DND-41 (cell line): Measurements from ENCODE around the gene ADCY2.

Source experiments
- EZH2 ChIP-seq: IDR thresholded peaks from 3 replicates; pipeline ENCODE4 v1.6.1; 2012; ENCODE audit warnings: borderline replicate concordance, low read depth, mild to moderate bottlenecking, moderate library complexity, low read length, inconsistent platforms; ENCODE audit not compliant: severe bottlenecking
- TF ChIP-seq, protein P1 (sequence below): IDR thresholded peaks from 2 replicates; pipeline ENCODE4 v1.5.1; 2012; ENCODE audit warnings: borderline replicate concordance, low read length, moderate library complexity, mild to moderate bottlenecking; ENCODE audit not compliant: poor library complexity, severe bottlenecking; ENCODE audit errors: extremely low read depth

DNA sequence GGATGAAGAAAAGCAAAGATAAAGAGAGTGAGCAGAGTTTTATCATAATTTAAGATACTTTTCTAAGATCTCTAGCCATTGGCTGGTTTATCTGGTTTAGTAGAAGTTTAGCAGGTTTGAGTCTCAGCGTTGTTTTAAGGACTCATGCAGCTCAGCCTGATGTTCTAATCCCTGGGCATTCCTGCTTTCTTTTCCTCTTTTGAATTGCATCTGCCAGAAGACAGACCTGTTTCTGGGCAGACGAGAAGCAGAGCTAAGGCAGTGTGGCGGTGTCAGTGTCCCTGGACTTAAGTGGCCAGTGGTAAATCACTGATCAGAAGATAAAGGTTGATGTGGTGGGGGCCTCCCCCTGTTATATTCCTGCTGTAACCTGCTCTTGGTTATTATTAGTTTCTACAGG is 138.6 kb downstream of the ADCY2 start:
- TF ChIP-seq, protein P1, sequence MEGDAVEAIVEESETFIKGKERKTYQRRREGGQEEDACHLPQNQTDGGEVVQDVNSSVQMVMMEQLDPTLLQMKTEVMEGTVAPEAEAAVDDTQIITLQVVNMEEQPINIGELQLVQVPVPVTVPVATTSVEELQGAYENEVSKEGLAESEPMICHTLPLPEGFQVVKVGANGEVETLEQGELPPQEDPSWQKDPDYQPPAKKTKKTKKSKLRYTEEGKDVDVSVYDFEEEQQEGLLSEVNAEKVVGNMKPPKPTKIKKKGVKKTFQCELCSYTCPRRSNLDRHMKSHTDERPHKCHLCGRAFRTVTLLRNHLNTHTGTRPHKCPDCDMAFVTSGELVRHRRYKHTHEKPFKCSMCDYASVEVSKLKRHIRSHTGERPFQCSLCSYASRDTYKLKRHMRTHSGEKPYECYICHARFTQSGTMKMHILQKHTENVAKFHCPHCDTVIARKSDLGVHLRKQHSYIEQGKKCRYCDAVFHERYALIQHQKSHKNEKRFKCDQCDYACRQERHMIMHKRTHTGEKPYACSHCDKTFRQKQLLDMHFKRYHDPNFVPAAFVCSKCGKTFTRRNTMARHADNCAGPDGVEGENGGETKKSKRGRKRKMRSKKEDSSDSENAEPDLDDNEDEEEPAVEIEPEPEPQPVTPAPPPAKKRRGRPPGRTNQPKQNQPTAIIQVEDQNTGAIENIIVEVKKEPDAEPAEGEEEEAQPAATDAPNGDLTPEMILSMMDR: no peak
- TF ChIP-seq EZH2: no peak
